ENCODE data around the gene ST3GAL3. TPM values are rescaled to one million over a fixed set of nuclear protein-coding genes. Genes with fewer than 3 reads are reported as not detected.
"Not testable (repeated sequence)": the region's sequence is repeated elsewhere in the genome, so short reads cannot be mapped to it uniquely, and the experiment has no call there.

The ST3GAL3 gene
- total RNA-seq, 1 donor, result 10.8 TPM

- H3K9me3 ChIP-seq (ENCODE audit: low read depth, low read length), result no peaks in the 10 kb centered on the region
- H3K4me1 ChIP-seq (ENCODE audit: insufficient read depth, low read length), result no peaks in the 10 kb centered on the region
- no peak overlapping the region for H3K4me3 ChIP-seq (ENCODE audit: low read length)
- no peaks in the 10 kb centered on the region for H3K27me3 ChIP-seq (ENCODE audit: insufficient read depth, low read length)
These were observed 50.2 kb downstream of the ST3GAL3 start for GRCh38 chr1:43757343-43758053.

GRCh38 chr1:43760745-43761317, 53.5 kb downstream of the ST3GAL3 start:
- no peaks in the 10 kb centered on the region for H3K9me3 ChIP-seq (ENCODE audit: low read depth, low read length)
- H3K27me3 ChIP-seq (ENCODE audit: insufficient read depth, low read length), result no peaks in the 10 kb centered on the region
- H3K4me3 ChIP-seq (ENCODE audit: low read length), result no peak overlapping the region
- H3K4me1 ChIP-seq (ENCODE audit: insufficient read depth, low read length), result peaks cover 5% of the 10 kb centered on the region

GRCh38 chr1:43763497-43763973, 56.2 kb downstream of the ST3GAL3 start:
- H3K4me3 ChIP-seq (ENCODE audit: low read length), result no peak overlapping the region
- no peaks in the 10 kb centered on the region for H3K27me3 ChIP-seq (ENCODE audit: insufficient read depth, low read length)
- peaks cover 8% of the 10 kb centered on the region for H3K4me1 ChIP-seq (ENCODE audit: insufficient read depth, low read length)
- H3K9me3 ChIP-seq (ENCODE audit: low read depth, low read length), result no peaks in the 10 kb centered on the region

- no peak overlapping the region for H3K4me3 ChIP-seq (ENCODE audit: low read length)
- peaks cover 8% of the 10 kb centered on the region for H3K4me1 ChIP-seq (ENCODE audit: insufficient read depth, low read length)
- H3K9me3 ChIP-seq (ENCODE audit: low read depth, low read length), result no peaks in the 10 kb centered on the region
- H3K27me3 ChIP-seq (ENCODE audit: insufficient read depth, low read length), result no peaks in the 10 kb centered on the region
These were observed 57.2 kb downstream of the ST3GAL3 start for GRCh38 chr1:43764581-43764980.

- no peaks in the 10 kb centered on the region for H3K9me3 ChIP-seq (ENCODE audit: low read depth, low read length)
- no peaks in the 10 kb centered on the region for H3K27me3 ChIP-seq (ENCODE audit: insufficient read depth, low read length)
- H3K4me1 ChIP-seq (ENCODE audit: insufficient read depth, low read length), result peaks cover 8% of the 10 kb centered on the region
- no peak overlapping the region for H3K4me3 ChIP-seq (ENCODE audit: low read length)
These were observed 58.9 kb downstream of the ST3GAL3 start for GRCh38 chr1:43766086-43766784.

- H3K4me1 ChIP-seq (ENCODE audit: insufficient read depth, low read length), result peaks cover 8% of the 10 kb centered on the region
- H3K27me3 ChIP-seq (ENCODE audit: insufficient read depth, low read length), result no peaks in the 10 kb centered on the region
- H3K9me3 ChIP-seq (ENCODE audit: low read depth, low read length), result no peaks in the 10 kb centered on the region
- no peak overlapping the region for H3K4me3 ChIP-seq (ENCODE audit: low read length)
These were observed 59.6 kb downstream of the ST3GAL3 start for GRCh38 chr1:43766818-43767525.

- peaks cover 14% of the 10 kb centered on the region for H3K4me1 ChIP-seq (ENCODE audit: insufficient read depth, low read length)
- H3K4me3 ChIP-seq (ENCODE audit: low read length), result no peak overlapping the region
- H3K9me3 ChIP-seq (ENCODE audit: low read depth, low read length), result no peaks in the 10 kb centered on the region
- H3K27me3 ChIP-seq (ENCODE audit: insufficient read depth, low read length), result no peaks in the 10 kb centered on the region
These were observed 60.8 kb downstream of the ST3GAL3 start for GRCh38 chr1:43768168-43768567.

GRCh38 chr1:43769350-43769908, 62.1 kb downstream of the ST3GAL3 start:
- Histone ChIP-seq H3K4me1 (ENCODE audit: insufficient read depth, low read length) (peaks cover 13% of the 10 kb centered on the region), H3K4me3 (ENCODE audit: low read length) (no peak overlapping the region), H3K9me3 (ENCODE audit: low read depth, low read length) (no peaks in the 10 kb centered on the region), H3K27me3 (ENCODE audit: insufficient read depth, low read length) (no peaks in the 10 kb centered on the region)

- peaks cover 13% of the 10 kb centered on the region for H3K4me1 ChIP-seq (ENCODE audit: insufficient read depth, low read length)
- no peaks in the 10 kb centered on the region for H3K9me3 ChIP-seq (ENCODE audit: low read depth, low read length)
- no peak overlapping the region for H3K4me3 ChIP-seq (ENCODE audit: low read length)
- H3K27me3 ChIP-seq (ENCODE audit: insufficient read depth, low read length), result no peaks in the 10 kb centered on the region
These were observed 62.8 kb downstream of the ST3GAL3 start for GRCh38 chr1:43770111-43770510.

- peaks cover 18% of the 10 kb centered on the region for H3K4me1 ChIP-seq (ENCODE audit: insufficient read depth, low read length)
- no peaks in the 10 kb centered on the region for H3K9me3 ChIP-seq (ENCODE audit: low read depth, low read length)
- no peaks in the 10 kb centered on the region for H3K27me3 ChIP-seq (ENCODE audit: insufficient read depth, low read length)
- no peak overlapping the region for H3K4me3 ChIP-seq (ENCODE audit: low read length)
These were observed 65.6 kb downstream of the ST3GAL3 start for GRCh38 chr1:43772978-43773377.

- no peaks in the 10 kb centered on the region for H3K9me3 ChIP-seq (ENCODE audit: low read depth, low read length)
- peaks cover 18% of the 10 kb centered on the region for H3K4me1 ChIP-seq (ENCODE audit: insufficient read depth, low read length)
- no peaks in the 10 kb centered on the region for H3K27me3 ChIP-seq (ENCODE audit: insufficient read depth, low read length)
- H3K4me3 ChIP-seq (ENCODE audit: low read length), result no peak overlapping the region
These were observed 66.5 kb downstream of the ST3GAL3 start for GRCh38 chr1:43773821-43774220.

GRCh38 chr1:43774359-43774758, 67.0 kb downstream of the ST3GAL3 start:
- H3K9me3 ChIP-seq (ENCODE audit: low read depth, low read length), result peaks cover 2% of the 10 kb centered on the region
- H3K4me1 ChIP-seq (ENCODE audit: insufficient read depth, low read length), result peaks cover 18% of the 10 kb centered on the region
- H3K4me3 ChIP-seq (ENCODE audit: low read length), result no peak overlapping the region
- no peaks in the 10 kb centered on the region for H3K27me3 ChIP-seq (ENCODE audit: insufficient read depth, low read length)

- H3K4me3 ChIP-seq (ENCODE audit: low read length), result no peak overlapping the region
- H3K4me1 ChIP-seq (ENCODE audit: insufficient read depth, low read length), result peaks cover 24% of the 10 kb centered on the region
- no peaks in the 10 kb centered on the region for H3K27me3 ChIP-seq (ENCODE audit: insufficient read depth, low read length)
- H3K9me3 ChIP-seq (ENCODE audit: low read depth, low read length), result peaks cover 11% of the 10 kb centered on the region
These were observed 68.9 kb downstream of the ST3GAL3 start for GRCh38 chr1:43776043-43776761.

- H3K27me3 ChIP-seq (ENCODE audit: insufficient read depth, low read length); H3K4me3 ChIP-seq (ENCODE audit: low read length): not testable (repeated sequence)
- Histone ChIP-seq H3K4me1 (ENCODE audit: insufficient read depth, low read length) (peaks cover 33% of the 10 kb centered on the region), H3K9me3 (ENCODE audit: low read depth, low read length) (peaks cover 11% of the 10 kb centered on the region)
These were observed 70.6 kb downstream of the ST3GAL3 start for GRCh38 chr1:43777916-43778315.

Measured in mononuclear cell (primary cell).